K562 (cell line): ENCODE results near the gene ANKRD49. TPM values are rescaled to one million over a fixed set of nuclear protein-coding genes. Genes with fewer than 3 reads are reported as not detected.

Experiments used
- BCOR ChIP-seq: fragments of 450-650 bp; IDR thresholded peaks from 2 replicates; pipeline ENCODE4 v1.6.1; 2016
- CBX1 ChIP-seq: sonication (generic); IDR thresholded peaks from 2 replicates; pipeline ENCODE4 v1.6.1; 2016; ENCODE audit warnings: antibody characterized with exemption, low read depth, mild to moderate bottlenecking
- EHMT2 ChIP-seq: fragments of 450-650 bp; IDR thresholded peaks from 2 replicates; pipeline ENCODE4 v1.6.1; 2018; ENCODE audit warnings: antibody characterized with exemption
- HNRNPK ChIP-seq: fragments of 200-400 bp; formaldehyde crosslinking; IDR thresholded peaks from one replicate; pipeline ENCODE4 v1.6.1; 2018; ENCODE audit warnings: mild to moderate bottlenecking, low read depth, low read length; ENCODE audit not compliant: poor library complexity, severe bottlenecking
- L3MBTL2 ChIP-seq: fragments of 450-650 bp; IDR thresholded peaks from 2 replicates; pipeline ENCODE4 v1.6.1; 2016; ENCODE audit warnings: mild to moderate bottlenecking, moderate library complexity
- PHTF2 ChIP-seq: fragments of 250-450 bp; sonication (Bioruptor Pico); IDR thresholded peaks from 2 replicates; pipeline ENCODE4 v1.5.0; 2021; ENCODE audit warnings: mild to moderate bottlenecking
- RHOXF2B ChIP-seq: fragments of 250-450 bp; sonication (Bioruptor Pico); conservative IDR thresholded peaks from 2 replicates; pipeline ENCODE4 v1.5.1; 2021
- TAF1 ChIP-seq: IDR thresholded peaks from 2 replicates; pipeline ENCODE4 v1.6.1; 2011; ENCODE audit warnings: mild to moderate bottlenecking, low read length, moderate library complexity; ENCODE audit not compliant: insufficient read depth, control insufficient read depth, severe bottlenecking; ENCODE audit errors: extremely low read depth
- ZNF655 ChIP-seq: fragments of 250-450 bp; sonication (Bioruptor Pico); IDR thresholded peaks from 2 replicates; pipeline ENCODE4 v1.5.0; 2021
- ZZZ3 ChIP-seq: fragments of 450-650 bp; IDR thresholded peaks from 2 replicates; pipeline ENCODE4 v1.6.1; 2016; ENCODE audit warnings: antibody characterized with exemption, mild to moderate bottlenecking, moderate library complexity
- polyA plus RNA-seq, 8 experiments: library from polyadenylated mRNA; depleted of rRNA in 4 of 8; stranded (reverse) in 5 of 8; unstranded in 3 of 8; fragments of >200 nt; fragmentation: Nextera tagmentation in 2 of 8; fragmentation: Illumina TruSeq in 1 of 8; extraction: Ambion mirVana in 2 of 8; extraction: Trizol in 1 of 8; gene quantifications; 2 replicates each; pipeline versions ENCODE4 v1.2.1 to v1.2.3, GENCODE V29; 2011 to 2014; ENCODE audit warnings: inconsistent platforms in 1 of 8, missing spikeins in 1 of 8
- total RNA-seq, 7 experiments: library from RNA; depleted of rRNA in 6 of 7; stranded (reverse); fragments of >200 nt in 6 of 7; fragmentation: Illumina TruSeq in 2 of 7; extraction: Trizol in 2 of 7; gene quantifications; 2 replicates each; pipeline versions ENCODE4 v1.2.1 to v1.2.3, GENCODE V29; 2011 to 2021; ENCODE audit warnings: low replicate concordance in 1 of 7
- TF ChIP-seq, protein P1 (sequence below): fragments of 450-650 bp; formaldehyde crosslinking; IDR thresholded peaks from 2 replicates; pipeline ENCODE4 v1.4.0; 2022; ENCODE audit warnings: missing genetic modification characterization
- TF ChIP-seq, protein P2 (sequence below): fragments of 250-450 bp; sonication (Bioruptor Pico); IDR thresholded peaks from 2 replicates; pipeline ENCODE4 v1.4.0; 2020; ENCODE audit warnings: mild to moderate bottlenecking, moderate library complexity, borderline replicate concordance
- TF ChIP-seq, protein P3 (sequence below): sonication (generic); formaldehyde crosslinking; IDR thresholded peaks from 2 replicates; pipeline ENCODE4 v1.4.0; 2020; ENCODE audit warnings: mild to moderate bottlenecking, missing genetic modification reagents
- TF ChIP-seq, protein P4 (sequence below): fragments of 200-800 bp; sonication (Bioruptor generic); IDR thresholded peaks from 2 replicates; pipeline ENCODE4 v1.6.1; 2017; ENCODE audit warnings: missing genetic modification characterization, missing compliant biosample characterization
- TF ChIP-seq, protein P5 (sequence below): sonication (generic); formaldehyde crosslinking; IDR thresholded peaks from 2 replicates; pipeline ENCODE4 v1.8.1; 2023; ENCODE audit warnings: mild to moderate bottlenecking, missing genetic modification reagents

The ANKRD49 gene
- total and polyA plus RNA-seq, 9 of the 15 experiments (the other 6 are each of a cell fraction or from before 2014, with no cell fraction given) = 13.4 to 43.5 (median 30.6) TPM

DNA sequence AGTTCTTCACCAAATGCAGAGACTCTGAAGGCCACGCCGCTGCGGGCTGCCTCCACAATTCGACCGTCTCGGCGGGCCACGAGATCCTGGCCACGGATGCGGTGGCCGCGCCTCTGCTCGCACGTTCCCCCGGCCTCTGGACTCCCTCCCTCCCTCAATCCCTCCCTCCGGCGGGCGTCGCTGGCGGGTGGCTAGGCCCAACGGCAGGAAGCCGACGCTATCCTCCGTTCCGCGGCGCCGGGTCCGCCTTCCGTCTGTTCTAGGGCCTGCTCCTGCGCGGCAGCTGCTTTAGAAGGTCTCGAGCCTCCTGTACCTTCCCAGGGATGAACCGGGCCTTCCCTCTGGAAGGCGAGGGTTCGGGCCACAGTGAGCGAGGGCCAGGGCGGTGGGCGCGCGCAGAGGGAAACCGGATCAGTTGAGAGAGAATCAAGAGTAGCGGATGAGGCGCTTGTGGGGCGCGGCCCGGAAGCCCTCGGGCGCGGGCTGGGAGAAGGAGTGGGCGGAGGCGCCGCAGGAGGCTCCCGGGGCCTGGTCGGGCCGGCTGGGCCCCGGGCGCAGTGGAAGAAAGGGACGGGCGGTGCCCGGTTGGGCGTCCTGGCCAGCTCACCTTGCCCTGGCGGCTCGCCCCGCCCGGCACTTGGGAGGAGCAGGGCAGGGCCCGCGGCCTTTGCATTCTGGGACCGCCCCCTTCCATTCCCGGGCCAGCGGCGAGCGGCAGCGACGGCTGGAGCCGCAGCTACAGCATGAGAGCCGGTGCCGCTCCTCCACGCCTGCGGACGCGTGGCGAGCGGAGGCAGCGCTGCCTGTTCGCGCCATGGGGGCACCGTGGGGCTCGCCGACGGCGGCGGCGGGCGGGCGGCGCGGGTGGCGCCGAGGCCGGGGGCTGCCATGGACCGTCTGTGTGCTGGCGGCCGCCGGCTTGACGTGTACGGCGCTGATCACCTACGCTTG, 50.2 kb downstream of the ANKRD49 start, which contains the start of gene FUT4 (continued):
- TF ChIP-seq, protein P1, sequence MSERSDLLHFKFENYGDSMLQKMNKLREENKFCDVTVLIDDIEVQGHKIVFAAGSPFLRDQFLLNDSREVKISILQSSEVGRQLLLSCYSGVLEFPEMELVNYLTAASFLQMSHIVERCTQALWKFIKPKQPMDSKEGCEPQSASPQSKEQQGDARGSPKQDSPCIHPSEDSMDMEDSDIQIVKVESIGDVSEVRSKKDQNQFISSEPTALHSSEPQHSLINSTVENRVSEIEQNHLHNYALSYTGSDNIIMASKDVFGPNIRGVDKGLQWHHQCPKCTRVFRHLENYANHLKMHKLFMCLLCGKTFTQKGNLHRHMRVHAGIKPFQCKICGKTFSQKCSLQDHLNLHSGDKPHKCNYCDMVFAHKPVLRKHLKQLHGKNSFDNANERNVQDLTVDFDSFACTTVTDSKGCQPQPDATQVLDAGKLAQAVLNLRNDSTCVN (CRISPR knock-in tag) = 0 out of 2 replicates have a peak, but pooled peaks have one; percentile 12
- no peak for TF ChIP-seq ZZZ3
- peak; percentile 38 for TF ChIP-seq TAF1
- TF ChIP-seq, protein P2, sequence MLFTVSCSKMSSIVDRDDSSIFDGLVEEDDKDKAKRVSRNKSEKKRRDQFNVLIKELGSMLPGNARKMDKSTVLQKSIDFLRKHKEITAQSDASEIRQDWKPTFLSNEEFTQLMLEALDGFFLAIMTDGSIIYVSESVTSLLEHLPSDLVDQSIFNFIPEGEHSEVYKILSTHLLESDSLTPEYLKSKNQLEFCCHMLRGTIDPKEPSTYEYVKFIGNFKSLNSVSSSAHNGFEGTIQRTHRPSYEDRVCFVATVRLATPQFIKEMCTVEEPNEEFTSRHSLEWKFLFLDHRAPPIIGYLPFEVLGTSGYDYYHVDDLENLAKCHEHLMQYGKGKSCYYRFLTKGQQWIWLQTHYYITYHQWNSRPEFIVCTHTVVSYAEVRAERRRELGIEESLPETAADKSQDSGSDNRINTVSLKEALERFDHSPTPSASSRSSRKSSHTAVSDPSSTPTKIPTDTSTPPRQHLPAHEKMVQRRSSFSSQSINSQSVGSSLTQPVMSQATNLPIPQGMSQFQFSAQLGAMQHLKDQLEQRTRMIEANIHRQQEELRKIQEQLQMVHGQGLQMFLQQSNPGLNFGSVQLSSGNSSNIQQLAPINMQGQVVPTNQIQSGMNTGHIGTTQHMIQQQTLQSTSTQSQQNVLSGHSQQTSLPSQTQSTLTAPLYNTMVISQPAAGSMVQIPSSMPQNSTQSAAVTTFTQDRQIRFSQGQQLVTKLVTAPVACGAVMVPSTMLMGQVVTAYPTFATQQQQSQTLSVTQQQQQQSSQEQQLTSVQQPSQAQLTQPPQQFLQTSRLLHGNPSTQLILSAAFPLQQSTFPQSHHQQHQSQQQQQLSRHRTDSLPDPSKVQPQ = no peak
- TF ChIP-seq EHMT2 = peak; percentile 23; the same call in 1 of the 2 replicates
- TF ChIP-seq L3MBTL2 = peak; percentile 95
- TF ChIP-seq PHTF2 = no peak
- TF ChIP-seq HNRNPK = no peak
- TF ChIP-seq, protein P3, sequence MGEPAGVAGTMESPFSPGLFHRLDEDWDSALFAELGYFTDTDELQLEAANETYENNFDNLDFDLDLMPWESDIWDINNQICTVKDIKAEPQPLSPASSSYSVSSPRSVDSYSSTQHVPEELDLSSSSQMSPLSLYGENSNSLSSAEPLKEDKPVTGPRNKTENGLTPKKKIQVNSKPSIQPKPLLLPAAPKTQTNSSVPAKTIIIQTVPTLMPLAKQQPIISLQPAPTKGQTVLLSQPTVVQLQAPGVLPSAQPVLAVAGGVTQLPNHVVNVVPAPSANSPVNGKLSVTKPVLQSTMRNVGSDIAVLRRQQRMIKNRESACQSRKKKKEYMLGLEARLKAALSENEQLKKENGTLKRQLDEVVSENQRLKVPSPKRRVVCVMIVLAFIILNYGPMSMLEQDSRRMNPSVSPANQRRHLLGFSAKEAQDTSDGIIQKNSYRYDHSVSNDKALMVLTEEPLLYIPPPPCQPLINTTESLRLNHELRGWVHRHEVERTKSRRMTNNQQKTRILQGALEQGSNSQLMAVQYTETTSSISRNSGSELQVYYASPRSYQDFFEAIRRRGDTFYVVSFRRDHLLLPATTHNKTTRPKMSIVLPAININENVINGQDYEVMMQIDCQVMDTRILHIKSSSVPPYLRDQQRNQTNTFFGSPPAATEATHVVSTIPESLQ = 0 out of 2 replicates have a peak, but pooled peaks have one; percentile 43
- TF ChIP-seq, protein P4, sequence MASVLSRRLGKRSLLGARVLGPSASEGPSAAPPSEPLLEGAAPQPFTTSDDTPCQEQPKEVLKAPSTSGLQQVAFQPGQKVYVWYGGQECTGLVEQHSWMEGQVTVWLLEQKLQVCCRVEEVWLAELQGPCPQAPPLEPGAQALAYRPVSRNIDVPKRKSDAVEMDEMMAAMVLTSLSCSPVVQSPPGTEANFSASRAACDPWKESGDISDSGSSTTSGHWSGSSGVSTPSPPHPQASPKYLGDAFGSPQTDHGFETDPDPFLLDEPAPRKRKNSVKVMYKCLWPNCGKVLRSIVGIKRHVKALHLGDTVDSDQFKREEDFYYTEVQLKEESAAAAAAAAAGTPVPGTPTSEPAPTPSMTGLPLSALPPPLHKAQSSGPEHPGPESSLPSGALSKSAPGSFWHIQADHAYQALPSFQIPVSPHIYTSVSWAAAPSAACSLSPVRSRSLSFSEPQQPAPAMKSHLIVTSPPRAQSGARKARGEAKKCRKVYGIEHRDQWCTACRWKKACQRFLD (CRISPR knock-in tag) = peak; percentile 83
- TF ChIP-seq RHOXF2B (CRISPR knock-in tag) = no peak
- TF ChIP-seq ZNF655 (CRISPR knock-in tag) = no peak
- TF ChIP-seq CBX1 = peak; percentile 82; the same call in 1 of the 2 replicates
- peak; percentile 71 for TF ChIP-seq BCOR
- TF ChIP-seq, protein P5, sequence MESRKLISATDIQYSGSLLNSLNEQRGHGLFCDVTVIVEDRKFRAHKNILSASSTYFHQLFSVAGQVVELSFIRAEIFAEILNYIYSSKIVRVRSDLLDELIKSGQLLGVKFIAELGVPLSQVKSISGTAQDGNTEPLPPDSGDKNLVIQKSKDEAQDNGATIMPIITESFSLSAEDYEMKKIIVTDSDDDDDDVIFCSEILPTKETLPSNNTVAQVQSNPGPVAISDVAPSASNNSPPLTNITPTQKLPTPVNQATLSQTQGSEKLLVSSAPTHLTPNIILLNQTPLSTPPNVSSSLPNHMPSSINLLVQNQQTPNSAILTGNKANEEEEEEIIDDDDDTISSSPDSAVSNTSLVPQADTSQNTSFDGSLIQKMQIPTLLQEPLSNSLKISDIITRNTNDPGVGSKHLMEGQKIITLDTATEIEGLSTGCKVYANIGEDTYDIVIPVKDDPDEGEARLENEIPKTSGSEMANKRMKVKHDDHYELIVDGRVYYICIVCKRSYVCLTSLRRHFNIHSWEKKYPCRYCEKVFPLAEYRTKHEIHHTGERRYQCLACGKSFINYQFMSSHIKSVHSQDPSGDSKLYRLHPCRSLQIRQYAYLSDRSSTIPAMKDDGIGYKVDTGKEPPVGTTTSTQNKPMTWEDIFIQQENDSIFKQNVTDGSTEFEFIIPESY (CRISPR knock-in tag) = peak; percentile 2; the same call in 1 of the 2 replicates
